HPDE6-E6E7 (cell line): Measurements from ENCODE around the gene TMIGD3.

ENCODE experiments used
- DNase-seq: peaks from one replicate; pipeline ENCODE4 v3.0.0; 2011; ENCODE audit warnings: missing footprints; ENCODE audit errors: extremely low spot score

TMIGD3 gene

GRCh38 chr1:111448482-111448917 is 54.9 kb downstream of the TMIGD3 start:
- peak; percentile 46 for DNase-seq

- DNase-seq: no peak
These were observed 56.2 kb downstream of the TMIGD3 start for GRCh38 chr1:111446967-111447892.

GRCh38 chr1:111446546-111446945 is 56.9 kb downstream of the TMIGD3 start:
- no peak for DNase-seq

GRCh38 chr1:111444031-111444430 is 59.4 kb downstream of the TMIGD3 start:
- no peak for DNase-seq

- no peak for DNase-seq
These were observed 61.0 kb downstream of the TMIGD3 start for GRCh38 chr1:111442457-111442856.

- DNase-seq: no peak
These were observed 61.8 kb downstream of the TMIGD3 start for GRCh38 chr1:111441573-111442192.

GRCh38 chr1:111439461-111440351 is 63.7 kb downstream of the TMIGD3 start:
- no peak for DNase-seq

- DNase-seq: no peak
These were observed 66.7 kb downstream of the TMIGD3 start for GRCh38 chr1:111436726-111437125.
